ENCODE results near the gene RHBDF2. TPM values are rescaled to one million over a fixed set of nuclear protein-coding genes. Genes with fewer than 3 reads are reported as not detected.

RHBDF2 gene
- total and polyA plus RNA-seq, 3 donors from 2014 or later, result 9.7 to 30.2 (median 26.3) TPM

DNA sequence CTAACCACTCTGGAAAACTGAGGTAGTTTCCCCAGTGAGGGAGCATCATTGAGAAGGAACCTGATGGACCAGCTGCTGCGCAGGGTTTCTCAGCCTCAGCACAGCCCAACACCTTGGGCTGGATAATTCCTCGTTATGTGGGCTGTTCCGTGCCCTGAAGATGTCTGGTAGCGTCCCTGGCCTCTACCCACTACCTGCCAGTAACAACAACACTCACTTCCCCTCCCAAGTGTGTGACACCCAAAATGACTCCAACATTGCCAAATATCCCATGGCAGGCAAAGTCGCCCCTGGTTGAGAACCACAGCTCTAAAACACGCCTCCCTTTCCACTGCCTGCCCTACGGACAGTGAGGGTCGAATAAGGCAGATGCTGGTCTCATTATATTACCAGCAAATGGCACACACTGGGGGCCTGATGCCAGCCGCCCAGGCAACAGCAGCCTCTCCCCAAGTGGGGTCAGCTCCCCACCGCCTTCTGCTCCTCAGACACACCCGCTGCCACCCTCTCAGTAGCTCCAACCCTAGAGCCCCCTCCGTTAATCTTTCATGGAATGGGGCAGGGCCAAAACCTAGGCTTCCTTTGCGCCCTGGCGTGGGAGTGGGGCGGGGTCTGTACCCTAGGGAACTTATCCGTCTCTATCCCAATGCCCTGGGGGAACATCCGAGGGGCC is 1.0 kb downstream of the RHBDF2 start:
- 49 to 62% methylated on average over 16 to 17 of the region's 17 CpGs for WGBS, 2 donors
- intact Hi-C loops (cut with DNase I; ENCODE audit: low total_unique reads), result no loop called here

DNA sequence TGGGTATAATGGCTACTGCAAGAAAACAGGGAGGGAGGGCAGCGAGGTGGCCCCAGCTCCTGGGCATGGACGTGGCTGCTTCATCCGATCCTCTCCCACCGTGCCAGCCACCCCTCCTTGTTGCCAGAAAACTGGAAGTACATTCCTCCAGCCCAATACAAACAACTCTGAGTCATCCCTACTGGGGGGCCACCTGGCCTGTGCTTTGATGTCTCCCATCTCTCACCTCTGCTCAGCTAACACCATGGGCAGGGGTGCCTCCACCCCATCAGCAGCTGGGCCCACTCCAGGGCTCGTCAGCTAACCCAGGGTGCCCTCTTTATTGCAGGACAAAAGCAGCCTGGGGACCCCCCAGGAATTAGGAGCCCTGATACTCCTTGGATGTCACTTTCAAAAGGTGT is 2.0 kb downstream of the RHBDF2 start:
- no peaks in the 10 kb centered on the region for H3K9me3 ChIP-seq
- DNase-seq, result no peak
- peak overlapping the region; percentile 80 to 90 for H3K27ac ChIP-seq
- intact Hi-C loops (cut with DNase I; ENCODE audit: low total_unique reads), result no loop called here
- H3K4me1 ChIP-seq, result peaks cover 36% of the 10 kb centered on the region
- H3K27me3 ChIP-seq, result no peaks in the 10 kb centered on the region
- no peaks in the 10 kb centered on the region for H3K36me3 ChIP-seq (ENCODE audit: low read depth, missing control alignments)
- 85 to 88% methylated on average over 5 of the region's 5 CpGs for WGBS, 2 donors
- H3K4me3 ChIP-seq, result peak overlapping the region in 1 of 2 donors; percentile 69
- no peak for TF ChIP-seq POLR2A (IDR thresholded peaks at IDR 0.05)
- TF ChIP-seq, protein P1, sequence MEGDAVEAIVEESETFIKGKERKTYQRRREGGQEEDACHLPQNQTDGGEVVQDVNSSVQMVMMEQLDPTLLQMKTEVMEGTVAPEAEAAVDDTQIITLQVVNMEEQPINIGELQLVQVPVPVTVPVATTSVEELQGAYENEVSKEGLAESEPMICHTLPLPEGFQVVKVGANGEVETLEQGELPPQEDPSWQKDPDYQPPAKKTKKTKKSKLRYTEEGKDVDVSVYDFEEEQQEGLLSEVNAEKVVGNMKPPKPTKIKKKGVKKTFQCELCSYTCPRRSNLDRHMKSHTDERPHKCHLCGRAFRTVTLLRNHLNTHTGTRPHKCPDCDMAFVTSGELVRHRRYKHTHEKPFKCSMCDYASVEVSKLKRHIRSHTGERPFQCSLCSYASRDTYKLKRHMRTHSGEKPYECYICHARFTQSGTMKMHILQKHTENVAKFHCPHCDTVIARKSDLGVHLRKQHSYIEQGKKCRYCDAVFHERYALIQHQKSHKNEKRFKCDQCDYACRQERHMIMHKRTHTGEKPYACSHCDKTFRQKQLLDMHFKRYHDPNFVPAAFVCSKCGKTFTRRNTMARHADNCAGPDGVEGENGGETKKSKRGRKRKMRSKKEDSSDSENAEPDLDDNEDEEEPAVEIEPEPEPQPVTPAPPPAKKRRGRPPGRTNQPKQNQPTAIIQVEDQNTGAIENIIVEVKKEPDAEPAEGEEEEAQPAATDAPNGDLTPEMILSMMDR (IDR thresholded peaks at IDR 0.05), result no peak

More for the DNA sequence above, 1.0 kb downstream of the RHBDF2 start:
- Histone ChIP-seq H3K4me1 (peaks cover 36% of the 10 kb centered on the region), H3K9me3 (no peaks in the 10 kb centered on the region), H3K27me3 (no peaks in the 10 kb centered on the region), H3K27ac (peak overlapping the region; percentile 80 to 90), H3K4me3 (peak overlapping the region; percentile 62 to 69), H3K36me3 (ENCODE audit: low read depth, missing control alignments) (no peaks in the 10 kb centered on the region)
- DNase-seq, result no peak
- no peak for TF ChIP-seq POLR2A (IDR thresholded peaks at IDR 0.05)
- TF ChIP-seq, protein P1 (IDR thresholded peaks at IDR 0.05), result no peak

DNA sequence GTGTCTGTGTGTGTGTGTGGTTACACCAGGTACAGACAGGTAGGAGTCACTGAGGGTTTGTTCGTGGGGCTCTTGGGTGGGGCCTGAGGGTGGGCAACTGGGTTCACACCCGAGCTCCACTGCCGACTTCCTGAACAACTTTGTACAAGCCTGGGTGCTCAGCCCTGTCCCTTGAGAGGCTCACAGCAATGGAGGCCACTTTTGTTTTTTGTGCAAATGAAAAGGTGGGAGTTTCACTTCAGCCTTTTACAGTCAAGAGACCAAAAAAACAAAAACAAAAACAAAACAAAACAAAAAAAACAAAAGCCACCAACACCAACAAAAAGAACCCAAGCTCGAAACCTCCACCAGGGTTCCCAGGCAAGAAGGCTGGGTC is 2.4 kb downstream of the RHBDF2 start:
- Histone ChIP-seq H3K36me3 (ENCODE audit: low read depth, missing control alignments) (no peaks in the 10 kb centered on the region), H3K27ac (peak overlapping the region; percentile 80 to 90), H3K9me3 (no peaks in the 10 kb centered on the region), H3K4me1 (peaks cover 36% of the 10 kb centered on the region), H3K4me3 (no peak overlapping the region), H3K27me3 (no peaks in the 10 kb centered on the region)
- no peak for DNase-seq
- TF ChIP-seq POLR2A (IDR thresholded peaks at IDR 0.05), result no peak
- TF ChIP-seq, protein P1 (IDR thresholded peaks at IDR 0.05), result no peak
- whole genome bisulfite sequencing, 2 donors, result 74 to 83% methylated on average over 4 of the region's 4 CpGs
- intact Hi-C loops (cut with DNase I; ENCODE audit: low total_unique reads), result no loop called here

DNA sequence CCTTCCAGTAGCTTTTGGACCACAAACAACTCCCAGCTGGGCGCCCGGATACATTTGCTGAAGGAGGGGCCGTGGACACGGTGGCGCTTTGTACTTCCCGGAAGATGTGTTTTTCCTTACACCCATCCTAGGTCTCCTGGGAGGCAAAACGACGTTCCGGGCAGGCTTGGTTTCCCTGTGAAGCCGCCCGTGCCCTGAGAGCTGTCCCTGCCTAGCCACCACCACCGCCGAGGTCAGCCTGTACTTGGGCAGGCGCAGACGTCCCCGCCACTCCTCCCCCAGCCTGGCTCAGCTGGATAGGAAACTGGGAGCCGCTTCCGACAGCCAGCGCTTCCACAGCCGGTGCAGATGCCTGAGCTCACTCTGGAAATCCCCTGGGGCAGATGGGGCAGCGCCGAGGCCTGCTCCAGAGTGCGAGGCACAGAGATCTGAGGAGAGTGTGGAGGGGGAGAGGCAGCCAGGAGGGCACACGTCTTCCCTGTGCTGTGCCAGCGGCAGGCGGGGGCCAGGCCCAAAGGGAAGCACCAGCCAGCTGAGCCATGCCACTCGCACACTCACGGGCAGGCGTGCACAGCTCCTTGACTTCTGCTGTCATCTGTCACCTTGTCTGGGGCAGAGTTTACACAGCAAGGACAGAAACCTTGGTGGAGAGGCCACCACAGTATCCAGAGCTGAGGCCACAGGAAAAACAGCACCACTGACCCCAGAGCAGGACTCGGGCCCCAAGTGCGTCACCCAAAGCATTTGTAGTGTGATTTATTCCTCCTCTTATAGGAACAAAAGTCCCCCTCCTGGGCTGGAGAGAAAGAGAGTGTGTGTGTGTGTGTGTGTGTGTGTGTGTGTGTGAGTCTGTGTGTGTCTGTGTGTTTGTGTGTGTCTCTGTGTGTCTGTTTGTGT is 3.0 kb downstream of the RHBDF2 start:
- 20 to 33% methylated on average over 11 to 31 of the region's 31 CpGs for WGBS, 2 donors
- intact Hi-C loops (cut with DNase I; ENCODE audit: low total_unique reads), result no loop called here
- Histone ChIP-seq H3K9me3 (no peaks in the 10 kb centered on the region), H3K27me3 (no peaks in the 10 kb centered on the region), H3K4me3 (no peak overlapping the region), H3K4me1 (peaks cover 39% of the 10 kb centered on the region), H3K36me3 (ENCODE audit: low read depth, missing control alignments) (no peaks in the 10 kb centered on the region), H3K27ac (peak overlapping the region; percentile 80 to 90)
- TF ChIP-seq, protein P1 (IDR thresholded peaks at IDR 0.05), result no peak
- no peak for TF ChIP-seq POLR2A (IDR thresholded peaks at IDR 0.05)
- peak; percentile 87 for DNase-seq

Data from testis (tissue), 3 donors.